Stimulated activated naive CD8-positive, alpha-beta T cell treated with anti-CD3 and anti-CD28 coated beads, Interleukin-15, Interleukin-2, amounts not matched to agents 100 ng/mL and 50 ng/mL, for 24 hours (primary cell): ENCODE data around the gene SCAPER.
"Not testable (repeated sequence)": the region's sequence is repeated elsewhere in the genome, so short reads cannot be mapped to it uniquely, and the experiment has no call there.

Experiments used
- H3K27ac Mint-ChIP-seq: one replicate; pipeline ENCODE4 v1.8.0; 2021; ENCODE audit warnings: mild to moderate bottlenecking, mixed read lengths
- H3K27me3 Mint-ChIP-seq: one replicate; pipeline ENCODE4 v1.8.0; 2021; ENCODE audit warnings: mixed read lengths
- H3K36me3 Mint-ChIP-seq: one replicate; pipeline ENCODE4 v1.8.0; 2021; ENCODE audit warnings: low read depth, mixed read lengths
- H3K4me1 Mint-ChIP-seq: one replicate; pipeline ENCODE4 v1.8.0; 2021; ENCODE audit warnings: low read depth, mixed read lengths
- H3K4me3 Mint-ChIP-seq: one replicate; pipeline ENCODE4 v1.8.0; 2021; ENCODE audit warnings: mild to moderate bottlenecking, mixed read lengths
- H3K9me3 Mint-ChIP-seq: one replicate; pipeline ENCODE4 v1.8.0; 2021; ENCODE audit warnings: mixed read lengths

SCAPER gene

DNA sequence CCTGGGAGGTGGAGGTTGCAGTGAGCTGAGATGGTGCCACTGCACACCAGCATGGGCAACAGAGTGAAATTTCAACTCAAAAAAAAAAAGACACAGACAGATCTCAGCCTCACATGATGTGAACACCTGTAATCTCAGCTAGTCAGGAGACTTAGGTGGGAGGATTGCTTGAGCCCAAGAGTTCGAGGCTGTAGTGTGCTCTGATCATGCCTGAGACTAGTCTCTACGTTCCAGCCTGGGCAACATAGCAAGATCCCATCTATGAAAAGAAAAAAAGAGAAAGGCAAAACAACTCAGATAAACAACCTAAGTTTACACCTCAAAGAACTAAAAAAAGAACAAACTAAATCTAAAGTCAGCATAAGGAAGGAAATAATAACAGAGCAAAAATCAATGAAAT, 11.0 kb downstream of the SCAPER start:
- no peak overlapping the region for H3K27ac Mint-ChIP-seq
- no peaks in the 10 kb centered on the region for H3K27me3 Mint-ChIP-seq
- peaks cover 20% of the 10 kb centered on the region for H3K4me1 Mint-ChIP-seq
- no peaks in the 10 kb centered on the region for H3K9me3 Mint-ChIP-seq
- H3K36me3 Mint-ChIP-seq: peaks cover 59% of the 10 kb centered on the region
- no peak overlapping the region for H3K4me3 Mint-ChIP-seq

DNA sequence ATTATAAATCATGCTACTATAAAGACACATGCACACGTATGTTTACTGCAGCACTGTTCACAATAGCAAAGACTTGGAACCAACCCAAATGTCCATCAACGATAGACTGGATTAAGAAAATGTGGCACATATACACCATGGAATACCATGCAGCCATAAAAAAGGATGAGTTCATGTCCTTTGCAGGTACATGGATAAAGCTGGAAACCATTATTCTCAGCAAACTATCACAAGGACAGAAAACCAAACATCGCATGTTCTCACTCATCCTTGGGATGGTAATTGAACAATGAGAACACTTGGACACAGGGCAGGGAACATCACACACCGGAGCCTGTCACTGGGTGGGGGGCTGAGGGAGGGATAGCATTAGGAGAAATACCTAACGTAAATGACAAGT, 12.3 kb downstream of the SCAPER start:
- not testable (repeated sequence) for H3K27ac Mint-ChIP-seq, H3K27me3 Mint-ChIP-seq, H3K9me3 Mint-ChIP-seq, H3K4me3 Mint-ChIP-seq
- peaks cover 32% of the 10 kb centered on the region for H3K4me1 Mint-ChIP-seq
- H3K36me3 Mint-ChIP-seq: peaks cover 52% of the 10 kb centered on the region

DNA sequence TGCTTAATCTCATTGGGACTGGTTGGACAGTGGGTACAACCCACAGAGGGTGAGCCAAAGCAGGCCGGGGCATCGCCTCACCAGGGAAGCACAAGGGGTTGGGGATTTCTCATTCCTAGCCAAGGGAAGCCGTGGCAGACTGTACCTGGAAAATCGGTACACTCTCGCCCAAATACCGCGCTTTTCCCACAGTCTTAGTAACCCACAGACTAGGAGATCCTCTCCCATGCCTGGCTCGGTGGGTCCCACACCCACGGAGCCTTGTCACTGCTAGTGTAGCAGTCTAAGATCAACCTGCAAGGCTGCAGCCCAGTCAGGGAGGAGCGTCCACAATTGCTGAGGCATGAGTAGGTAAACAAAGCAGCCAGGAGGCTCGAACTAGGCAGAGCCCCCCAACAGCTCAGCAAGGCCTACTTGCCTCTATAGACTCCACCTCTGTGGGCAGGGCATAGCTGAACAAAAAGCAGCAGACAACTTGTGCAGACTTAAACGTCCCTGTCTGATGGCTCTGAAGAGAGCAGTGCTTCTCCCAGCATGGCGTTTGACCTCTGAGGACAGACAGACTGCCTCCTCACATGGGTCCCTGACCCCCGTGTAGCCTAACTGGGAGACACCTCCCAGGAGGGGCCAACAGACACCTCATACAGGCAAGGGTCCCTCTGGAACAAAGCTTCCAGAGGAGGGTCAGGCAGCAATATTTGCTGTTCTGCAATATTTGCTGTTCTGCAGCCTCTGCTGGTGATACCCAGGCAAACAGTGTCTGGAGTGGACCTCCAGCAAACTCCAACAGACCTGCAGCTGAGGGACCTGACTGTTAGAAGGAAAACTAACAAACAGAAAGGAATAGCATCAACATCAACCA, 17.6 kb downstream of the SCAPER start:
- H3K9me3 Mint-ChIP-seq, H3K4me3 Mint-ChIP-seq, H3K27me3 Mint-ChIP-seq, H3K27ac Mint-ChIP-seq: not testable (repeated sequence)
- H3K4me1 Mint-ChIP-seq: peaks cover 22% of the 10 kb centered on the region
- H3K36me3 Mint-ChIP-seq: peaks cover 39% of the 10 kb centered on the region

DNA sequence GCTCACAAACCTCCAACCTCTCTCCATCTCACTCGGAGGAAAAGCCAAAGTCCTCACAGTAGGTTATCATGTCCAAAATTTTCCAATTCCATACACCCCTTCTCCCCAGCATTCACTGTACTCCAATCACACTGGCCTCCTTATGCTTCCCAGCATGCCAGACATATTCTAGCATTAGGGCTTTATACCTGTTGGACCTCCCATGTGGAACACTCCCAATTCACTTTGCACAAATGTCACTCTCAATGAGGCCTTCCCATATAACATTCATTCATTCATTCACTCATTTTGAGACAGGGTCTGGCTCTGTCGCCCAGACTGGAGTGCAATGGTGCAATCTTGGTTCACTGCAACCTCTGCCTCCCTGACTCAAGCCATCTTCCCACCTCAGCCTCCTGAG, 19.9 kb downstream of the SCAPER start:
- Mint-ChIP-seq H3K36me3 (peaks cover 35% of the 10 kb centered on the region), H3K4me3 (no peak overlapping the region), H3K9me3 (no peaks in the 10 kb centered on the region), H3K27me3 (no peaks in the 10 kb centered on the region), H3K27ac (no peak overlapping the region), H3K4me1 (peaks cover 21% of the 10 kb centered on the region)

DNA sequence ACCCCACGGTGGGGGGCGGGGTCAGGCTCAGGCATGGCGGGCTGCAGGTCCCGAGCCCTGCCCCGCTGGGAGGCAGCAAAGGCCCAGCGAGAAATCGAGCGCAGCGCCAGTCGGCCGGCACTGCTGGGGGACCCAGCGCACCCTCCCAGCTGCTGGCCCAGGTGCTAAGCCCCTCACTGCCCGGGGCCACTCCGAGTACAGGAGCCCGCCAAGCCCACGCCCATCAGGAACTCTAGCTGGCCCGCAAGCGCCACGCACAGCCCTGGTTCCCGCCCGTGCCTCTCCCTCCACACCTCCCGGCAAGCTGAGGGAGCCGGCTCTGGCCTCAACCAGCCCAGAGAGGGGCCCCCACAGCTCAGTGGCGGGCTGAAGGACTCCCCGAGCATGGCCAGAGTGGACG, 29.2 kb downstream of the SCAPER start:
- Mint-ChIP-seq H3K9me3 (no peaks in the 10 kb centered on the region), H3K4me1 (peaks cover 28% of the 10 kb centered on the region), H3K36me3 (peaks cover 35% of the 10 kb centered on the region), H3K27me3 (no peaks in the 10 kb centered on the region), H3K27ac (no peak overlapping the region), H3K4me3 (no peak overlapping the region)

DNA sequence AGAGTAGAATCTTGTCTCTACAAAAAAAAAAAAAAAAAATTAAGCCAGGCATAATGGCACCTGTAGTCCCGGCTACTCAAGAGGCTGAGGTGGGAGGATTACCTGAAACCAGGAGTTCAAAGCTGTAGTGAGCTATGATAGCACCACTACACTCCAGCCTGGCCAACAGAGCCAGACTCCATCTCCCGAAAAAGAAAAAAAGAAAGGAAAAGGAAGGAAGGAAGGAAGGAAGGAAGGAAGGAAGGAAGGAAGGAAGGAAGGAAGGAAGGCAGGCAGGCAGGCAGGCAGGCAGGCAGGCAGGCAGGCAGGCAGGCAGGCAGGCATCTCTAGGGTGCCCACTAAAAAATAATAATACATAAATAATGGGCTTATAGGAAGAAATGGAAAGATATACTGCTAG, 32.1 kb downstream of the SCAPER start:
- peaks cover 32% of the 10 kb centered on the region for H3K36me3 Mint-ChIP-seq
- H3K27me3 Mint-ChIP-seq, H3K9me3 Mint-ChIP-seq, H3K4me3 Mint-ChIP-seq: not testable (repeated sequence)
- H3K27ac Mint-ChIP-seq: peak overlapping the region; percentile 86
- peaks cover 33% of the 10 kb centered on the region for H3K4me1 Mint-ChIP-seq

DNA sequence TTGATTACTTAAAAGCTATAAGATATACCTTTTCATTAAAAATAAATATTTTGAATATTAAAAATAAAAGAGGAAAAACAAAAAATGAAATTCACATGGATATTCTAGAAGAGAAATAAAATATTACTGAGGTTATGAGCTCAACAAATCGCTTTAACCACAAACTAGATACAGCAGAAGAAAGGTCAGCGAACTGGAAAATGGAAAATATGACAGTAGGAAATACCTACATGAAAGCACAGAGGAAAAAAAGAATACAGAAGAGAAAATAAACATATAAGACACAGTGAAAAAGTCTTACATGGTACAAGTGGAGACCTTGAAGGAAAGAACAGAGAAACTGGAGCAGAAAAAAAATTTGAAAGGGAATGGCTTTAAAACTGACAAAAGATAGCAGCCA, 33.2 kb downstream of the SCAPER start:
- H3K27me3 Mint-ChIP-seq: no peaks in the 10 kb centered on the region
- peak overlapping the region; percentile 99 for H3K27ac Mint-ChIP-seq
- H3K9me3 Mint-ChIP-seq: no peaks in the 10 kb centered on the region
- H3K4me3 Mint-ChIP-seq: peak overlapping the region; percentile 46
- H3K4me1 Mint-ChIP-seq: peaks cover 33% of the 10 kb centered on the region
- H3K36me3 Mint-ChIP-seq: peaks cover 29% of the 10 kb centered on the region

DNA sequence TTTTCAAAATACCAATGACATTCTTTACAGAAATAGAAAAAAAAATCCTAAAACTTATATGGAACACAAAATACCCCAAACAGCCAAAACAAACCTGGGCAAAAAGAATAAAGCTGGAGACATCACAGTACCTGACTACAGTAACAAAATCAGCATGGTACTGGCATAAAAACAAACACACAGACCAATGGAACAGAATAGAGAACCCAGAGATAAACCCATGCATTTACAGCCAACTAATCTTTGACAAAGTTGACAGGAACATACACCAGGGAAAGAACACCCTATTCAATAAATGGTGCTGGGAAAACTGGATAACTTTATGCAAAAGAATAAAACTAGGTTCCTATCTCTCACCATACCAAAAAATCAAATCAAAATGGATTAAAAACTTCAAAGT, 36.4 kb downstream of the SCAPER start:
- Mint-ChIP-seq H3K36me3 (peaks cover 18% of the 10 kb centered on the region), H3K4me3 (no peak overlapping the region), H3K27me3 (no peaks in the 10 kb centered on the region), H3K9me3 (no peaks in the 10 kb centered on the region), H3K27ac (no peak overlapping the region), H3K4me1 (peaks cover 54% of the 10 kb centered on the region)

DNA sequence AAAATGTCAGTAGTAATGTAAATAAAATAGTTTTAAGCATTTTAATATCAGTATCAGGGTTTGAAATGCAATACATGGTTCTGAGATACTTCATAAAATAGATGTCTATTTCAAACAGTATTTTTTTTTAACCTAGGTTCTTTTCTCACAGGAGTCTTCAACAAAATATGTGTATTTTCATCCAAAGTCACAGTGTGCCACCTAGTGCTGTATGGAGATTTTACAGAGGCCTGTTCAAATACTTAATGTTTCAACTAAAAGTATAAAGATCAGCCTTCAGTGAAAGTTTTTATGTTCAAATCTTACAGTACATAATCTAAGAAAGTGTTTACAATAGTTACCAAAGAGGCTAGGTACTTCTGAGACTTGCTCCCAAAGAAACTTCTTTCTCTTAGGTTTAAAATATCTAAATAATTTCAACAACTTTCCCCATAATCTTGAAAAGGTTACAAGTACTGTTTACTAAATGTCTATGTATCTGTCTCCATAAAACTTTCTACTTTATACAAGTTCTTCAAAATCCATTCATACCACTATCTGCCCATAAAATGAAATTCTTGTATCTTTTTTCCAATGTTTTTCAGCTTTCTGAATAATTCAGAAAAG, 38.3 kb downstream of the SCAPER start:
- H3K4me3 Mint-ChIP-seq: no peak overlapping the region
- H3K4me1 Mint-ChIP-seq: peaks cover 57% of the 10 kb centered on the region
- peaks cover 12% of the 10 kb centered on the region for H3K36me3 Mint-ChIP-seq
- no peak overlapping the region for H3K27ac Mint-ChIP-seq
- no peaks in the 10 kb centered on the region for H3K9me3 Mint-ChIP-seq
- no peaks in the 10 kb centered on the region for H3K27me3 Mint-ChIP-seq

DNA sequence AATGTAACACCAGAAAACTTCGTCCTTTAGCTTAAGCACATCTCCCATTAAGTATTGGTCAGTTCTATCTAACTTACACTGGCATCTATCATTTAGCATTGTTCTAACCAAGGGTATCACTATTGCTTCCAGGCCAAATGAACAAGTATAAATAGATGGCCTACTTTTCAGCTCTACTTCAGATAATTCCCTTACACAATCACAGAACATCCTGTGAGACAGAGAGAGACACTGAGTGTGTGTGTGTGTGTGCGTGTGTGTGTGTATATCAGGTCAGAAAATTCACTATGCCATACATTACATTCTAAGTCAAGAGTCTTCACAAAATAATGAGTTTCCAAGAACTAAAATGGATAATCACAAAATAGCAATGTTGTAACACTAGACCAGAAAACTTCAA, 39.1 kb downstream of the SCAPER start:
- no peaks in the 10 kb centered on the region for H3K27me3 Mint-ChIP-seq
- H3K27ac Mint-ChIP-seq: peak overlapping the region; percentile 80
- peaks cover 60% of the 10 kb centered on the region for H3K4me1 Mint-ChIP-seq
- H3K4me3 Mint-ChIP-seq: no peak overlapping the region
- H3K9me3 Mint-ChIP-seq: no peaks in the 10 kb centered on the region
- peaks cover 17% of the 10 kb centered on the region for H3K36me3 Mint-ChIP-seq

DNA sequence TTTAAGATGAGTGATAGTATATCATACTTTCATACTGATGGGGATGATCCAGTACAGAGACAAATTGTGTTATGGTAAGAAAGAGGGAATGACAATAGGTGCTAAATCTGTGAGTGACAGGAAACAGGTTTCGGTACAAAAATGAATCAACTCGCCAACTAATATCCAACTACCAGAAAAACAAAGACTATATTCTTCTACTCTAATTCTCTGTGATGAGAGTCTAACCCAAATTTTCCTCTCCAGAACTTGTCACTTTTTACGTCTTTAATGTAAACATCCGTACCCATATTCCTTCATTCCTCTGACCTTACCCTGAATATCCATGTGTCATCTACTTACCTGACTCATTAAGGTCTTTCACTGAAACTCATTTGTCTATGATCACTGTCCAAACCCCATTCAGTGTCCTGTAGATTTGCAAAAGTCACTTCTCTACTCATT, 39.6 kb downstream of the SCAPER start:
- H3K4me3 Mint-ChIP-seq: no peak overlapping the region
- peak overlapping the region; percentile 80 for H3K27ac Mint-ChIP-seq
- H3K9me3 Mint-ChIP-seq: no peaks in the 10 kb centered on the region
- H3K4me1 Mint-ChIP-seq: peaks cover 60% of the 10 kb centered on the region
- no peaks in the 10 kb centered on the region for H3K27me3 Mint-ChIP-seq
- H3K36me3 Mint-ChIP-seq: peaks cover 14% of the 10 kb centered on the region

DNA sequence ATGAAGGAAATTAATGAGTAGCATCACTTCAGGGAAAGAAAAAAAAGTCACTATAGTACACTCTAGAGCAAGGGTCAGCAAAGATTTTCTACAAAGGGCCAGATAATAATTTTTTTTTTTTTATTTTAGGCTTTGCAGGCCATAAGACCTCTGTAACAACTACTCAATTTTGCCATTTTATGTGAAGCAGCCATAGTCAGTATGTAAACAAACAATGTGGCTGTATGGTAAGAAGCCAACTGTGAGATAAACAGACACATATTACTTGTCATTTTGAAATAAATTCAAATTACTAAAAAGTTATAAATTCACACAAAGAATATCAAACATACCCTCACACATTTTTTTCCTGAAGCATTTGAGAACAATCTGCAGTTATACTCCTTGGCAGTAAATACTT, 40.6 kb downstream of the SCAPER start:
- Mint-ChIP-seq H3K27me3 (no peaks in the 10 kb centered on the region), H3K4me3 (no peak overlapping the region), H3K36me3 (peaks cover 11% of the 10 kb centered on the region), H3K9me3 (no peaks in the 10 kb centered on the region), H3K27ac (no peak overlapping the region), H3K4me1 (peaks cover 58% of the 10 kb centered on the region)

DNA sequence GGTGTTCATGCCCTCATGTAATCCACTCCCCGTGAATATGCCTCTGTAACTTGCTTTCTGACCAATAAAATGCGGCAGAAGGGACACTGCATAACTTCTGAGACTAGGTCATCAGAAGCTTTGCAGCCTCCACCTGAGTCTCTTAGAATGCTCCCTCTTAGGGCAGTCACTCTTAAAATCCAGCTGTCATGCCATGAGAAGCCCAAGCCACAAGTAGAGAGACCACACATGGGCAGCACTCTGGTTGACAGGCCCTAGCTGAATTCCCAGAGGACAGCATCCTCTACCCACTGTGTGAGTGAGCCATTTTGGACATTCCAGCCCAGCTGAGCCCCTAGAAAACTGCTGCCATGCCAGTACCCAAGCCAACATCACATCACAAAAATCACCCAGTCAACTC, 41.4 kb downstream of the SCAPER start:
- no peak overlapping the region for H3K27ac Mint-ChIP-seq
- H3K27me3 Mint-ChIP-seq: no peaks in the 10 kb centered on the region
- no peaks in the 10 kb centered on the region for H3K9me3 Mint-ChIP-seq
- peaks cover 52% of the 10 kb centered on the region for H3K4me1 Mint-ChIP-seq
- H3K4me3 Mint-ChIP-seq: no peak overlapping the region
- H3K36me3 Mint-ChIP-seq: peaks cover 11% of the 10 kb centered on the region

DNA sequence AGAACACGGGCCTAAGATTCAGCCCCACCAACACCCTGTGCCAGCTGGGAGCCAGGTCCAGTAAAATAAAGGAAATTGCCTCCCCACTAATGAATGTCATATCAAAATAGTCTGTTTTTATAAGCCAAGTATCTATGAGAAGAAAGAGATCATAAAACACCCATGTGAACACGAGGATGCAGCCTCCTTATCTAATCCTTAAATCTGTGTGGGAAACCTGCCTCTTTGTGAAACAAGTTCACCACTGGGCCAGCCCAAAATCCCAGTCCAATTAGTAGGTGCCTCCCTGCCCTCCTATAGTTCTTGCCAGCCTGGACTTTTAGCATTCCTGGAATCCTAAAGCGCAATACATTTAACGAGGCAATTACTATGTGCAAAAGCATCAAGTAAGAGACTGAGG, 42.0 kb downstream of the SCAPER start:
- Mint-ChIP-seq H3K4me3 (no peak overlapping the region), H3K27me3 (no peaks in the 10 kb centered on the region), H3K9me3 (no peaks in the 10 kb centered on the region), H3K27ac (no peak overlapping the region), H3K4me1 (peaks cover 52% of the 10 kb centered on the region), H3K36me3 (peaks cover 11% of the 10 kb centered on the region)

DNA sequence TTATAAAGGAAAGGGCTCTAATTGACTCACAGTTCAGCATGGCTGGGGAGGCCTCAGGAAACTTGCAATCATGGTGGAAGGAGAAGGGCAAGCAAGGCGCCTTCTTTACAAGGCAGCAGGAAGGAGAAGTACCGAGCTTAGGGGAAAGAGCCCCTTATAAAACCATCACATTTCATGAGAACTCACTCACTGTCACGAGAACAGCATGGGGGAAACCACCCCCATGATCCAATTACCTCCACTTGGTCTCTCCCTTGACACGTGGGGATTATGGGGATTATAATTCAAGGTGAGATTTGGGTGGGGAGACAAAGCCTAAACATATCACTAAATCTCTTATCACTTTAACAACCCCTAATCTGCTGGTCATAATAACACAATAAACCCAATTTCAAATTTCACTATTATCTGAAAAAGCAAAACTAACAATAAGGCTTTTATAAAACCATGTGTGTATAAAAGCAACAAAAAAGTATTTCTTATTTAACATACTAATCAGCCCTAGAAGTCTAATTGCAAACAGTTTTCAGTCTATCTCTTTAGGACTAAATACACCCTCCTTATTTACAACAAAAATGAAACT, 43.2 kb downstream of the SCAPER start:
- Mint-ChIP-seq H3K4me1 (peaks cover 49% of the 10 kb centered on the region), H3K9me3 (no peaks in the 10 kb centered on the region), H3K27ac (no peak overlapping the region), H3K36me3 (peaks cover 13% of the 10 kb centered on the region), H3K4me3 (no peak overlapping the region), H3K27me3 (no peaks in the 10 kb centered on the region)
